Loucy (cell line): ENCODE measurements around the gene KCNJ18.
"Not testable (repeated sequence)": the region's sequence is repeated elsewhere in the genome, so short reads cannot be mapped to it uniquely, and the experiment has no call there.

ENCODE experiments used
- H2AFZ ChIP-seq: fragments of 200-600 bp; sonication (generic); 2 replicates; pipeline ENCODE4 v1.6.0; 2016; ENCODE audit warnings: antibody characterized with exemption, mild to moderate bottlenecking, low read length, moderate library complexity
- H3F3A ChIP-seq: fragments of 200-600 bp; 2 replicates; pipeline ENCODE4 v1.6.0; 2016; ENCODE audit warnings: antibody characterized with exemption, low read depth, mild to moderate bottlenecking
- H3K27me3 ChIP-seq: fragments of 200-600 bp; sonication (generic); 2 replicates; pipeline ENCODE4 v1.6.1; 2014; ENCODE audit warnings: low read length, mild to moderate bottlenecking; ENCODE audit not compliant: insufficient read depth, poor library complexity, severe bottlenecking
- H3K36me3 ChIP-seq: fragments of 200-600 bp; sonication (generic); 2 replicates; pipeline ENCODE4 v1.6.1; 2016; ENCODE audit warnings: low read length; ENCODE audit not compliant: insufficient read depth
- H3K4me1 ChIP-seq: fragments of 200-600 bp; sonication (generic); 2 replicates; pipeline ENCODE4 v1.5.1; 2014; ENCODE audit warnings: low read length, mild to moderate bottlenecking; ENCODE audit not compliant: insufficient read depth, poor library complexity, severe bottlenecking
- H3K4me2 ChIP-seq: fragments of 200-600 bp; sonication (generic); 2 replicates; pipeline ENCODE4 v1.6.0; 2014; ENCODE audit warnings: antibody characterized with exemption, low read length, low read depth, mild to moderate bottlenecking; ENCODE audit not compliant: poor library complexity, severe bottlenecking
- H3K4me3 ChIP-seq: fragments of 200-600 bp; sonication (generic); 2 replicates; pipeline ENCODE4 v1.5.1; 2014; ENCODE audit warnings: low read length, mild to moderate bottlenecking, mixed read lengths; ENCODE audit not compliant: poor library complexity, severe bottlenecking
- H3K79me2 ChIP-seq: fragments of 200-600 bp; sonication (generic); 2 replicates; pipeline ENCODE4 v1.6.1; 2014; ENCODE audit warnings: low read length; ENCODE audit not compliant: insufficient read depth
- H3K9ac ChIP-seq: fragments of 200-600 bp; sonication (generic); 2 replicates; pipeline ENCODE4 v1.6.0; 2014; ENCODE audit warnings: mild to moderate bottlenecking, low read depth, low read length, moderate library complexity; ENCODE audit not compliant: poor library complexity, severe bottlenecking
- H3K9me2 ChIP-seq: fragments of 200-600 bp; sonication (generic); replicated peaks from 2 replicates; pipeline ENCODE4 v1.6.1; 2016; ENCODE audit warnings: low read depth, low read length, mixed read lengths
- H3K9me3 ChIP-seq: fragments of 200-600 bp; sonication (generic); 2 replicates; pipeline ENCODE4 v1.6.1; 2014; ENCODE audit warnings: mild to moderate bottlenecking, antibody characterized with exemption, low read length, low read depth; ENCODE audit not compliant: insufficient read depth
- H4K20me1 ChIP-seq: fragments of 200-600 bp; sonication (generic); 2 replicates; pipeline ENCODE4 v1.6.0; 2014; ENCODE audit warnings: antibody characterized with exemption, low read length, mild to moderate bottlenecking; ENCODE audit not compliant: insufficient read depth, poor library complexity, severe bottlenecking
- CTCF ChIP-seq: fragments of 200-600 bp; sonication (generic); conservative IDR thresholded peaks from 2 replicates; pipeline ENCODE4 v1.5.1; 2014; ENCODE audit warnings: mild to moderate bottlenecking, antibody characterized with exemption, low read length
- EZH2phosphoT487 ChIP-seq: fragments of 200-600 bp; IDR thresholded peaks from 2 replicates; pipeline ENCODE4 v1.6.1; 2018; ENCODE audit warnings: antibody characterized with exemption, mild to moderate bottlenecking, moderate library complexity, borderline replicate concordance

KCNJ18 gene

GRCh38 chr17:21678393-21679081 lies 13.8 kb upstream of the KCNJ18 start:
- H3K36me3 ChIP-seq: no peaks in the 10 kb centered on the region
- no peaks in the 10 kb centered on the region for H3K4me1 ChIP-seq
- no peak overlapping the region for H3K9ac ChIP-seq
- no peak overlapping the region for H3K4me3 ChIP-seq
- H3K27me3 ChIP-seq: no peaks in the 10 kb centered on the region
- TF ChIP-seq EZH2phosphoT487 (no peak), CTCF (no peak)
- no peak overlapping the region for H3K4me2 ChIP-seq
- H3K9me3 ChIP-seq: peaks cover 23% of the 10 kb centered on the region; the same call in 1 of the 2 replicates
- H4K20me1 ChIP-seq: no peaks in the 10 kb centered on the region
- no peaks in the 10 kb centered on the region for H3K9me2 ChIP-seq
- H2AFZ ChIP-seq: no peak overlapping the region
- H3K79me2 ChIP-seq: no peaks in the 10 kb centered on the region
- H3F3A ChIP-seq: no peaks in the 10 kb centered on the region

- no peaks in the 10 kb centered on the region for H3K9me2 ChIP-seq
- H3K27me3 ChIP-seq: no peaks in the 10 kb centered on the region
- H3K4me2 ChIP-seq: no peak overlapping the region
- no peaks in the 10 kb centered on the region for H3K79me2 ChIP-seq
- TF ChIP-seq CTCF (no peak), EZH2phosphoT487 (no peak)
- H3F3A ChIP-seq: no peaks in the 10 kb centered on the region
- H3K9me3 ChIP-seq: peaks cover 21% of the 10 kb centered on the region; the same call in 1 of the 2 replicates
- H3K4me3 ChIP-seq: no peak overlapping the region
- H4K20me1 ChIP-seq: no peaks in the 10 kb centered on the region
- no peaks in the 10 kb centered on the region for H3K4me1 ChIP-seq
- H3K36me3 ChIP-seq: no peaks in the 10 kb centered on the region
- H3K9ac ChIP-seq: no peak overlapping the region
- no peak overlapping the region for H2AFZ ChIP-seq
These were observed 12.8 kb upstream of the KCNJ18 start for GRCh38 chr17:21679256-21680146.

GRCh38 chr17:21680366-21680765 lies 12.0 kb upstream of the KCNJ18 start:
- Histone ChIP-seq H3K27me3 (no peaks in the 10 kb centered on the region), H3K36me3 (no peaks in the 10 kb centered on the region), H3K4me3 (no peak overlapping the region), H3K9me2 (no peaks in the 10 kb centered on the region), H3K4me2 (no peak overlapping the region), H2AFZ (no peak overlapping the region), H4K20me1 (no peaks in the 10 kb centered on the region), H3K9me3 (peaks cover 21% of the 10 kb centered on the region; the same call in 1 of the 2 replicates), H3K4me1 (no peaks in the 10 kb centered on the region), H3K79me2 (no peaks in the 10 kb centered on the region), H3K9ac (no peak overlapping the region), H3F3A (no peaks in the 10 kb centered on the region)
- TF ChIP-seq EZH2phosphoT487: no peak
- TF ChIP-seq CTCF: no peak

- not testable (repeated sequence) for H3K79me2 ChIP-seq, H3K9ac ChIP-seq, H3F3A ChIP-seq, H3K4me3 ChIP-seq, H4K20me1 ChIP-seq, H3K9me2 ChIP-seq, H2AFZ ChIP-seq, H3K4me1 ChIP-seq, H3K4me2 ChIP-seq, H3K27me3 ChIP-seq, H3K36me3 ChIP-seq
- H3K9me3 ChIP-seq: peaks cover 21% of the 10 kb centered on the region; the same call in 1 of the 2 replicates
These were observed 11.4 kb upstream of the KCNJ18 start for GRCh38 chr17:21680850-21681351.

GRCh38 chr17:21681576-21681975 lies 10.7 kb upstream of the KCNJ18 start:
- not testable (repeated sequence) for H3F3A ChIP-seq, H3K9ac ChIP-seq, H3K27me3 ChIP-seq, H3K4me1 ChIP-seq, H3K36me3 ChIP-seq, H4K20me1 ChIP-seq, H3K4me2 ChIP-seq, H3K79me2 ChIP-seq, H3K4me3 ChIP-seq, H3K9me2 ChIP-seq, H2AFZ ChIP-seq
- peaks cover 17% of the 10 kb centered on the region; the same call in 1 of the 2 replicates for H3K9me3 ChIP-seq
